ENCODE results near the gene TENM4. TPM values are rescaled to one million over a fixed set of nuclear protein-coding genes. Genes with fewer than 3 reads are reported as not detected.

TENM4 gene
- total RNA-seq, 1 donor from 2014 or later = 43.2 TPM

GRCh38 chr11:78790784-78791183 lies 650.0 kb downstream of the TENM4 start:
- H3K27ac Mint-ChIP-seq (ENCODE audit: unreplicated experiment) = no peak overlapping the region
- TF ChIP-seq CTCF (conservative IDR thresholded peaks at IDR 0.05) = no peak
- no peaks in the 10 kb centered on the region for H3K4me1 Mint-ChIP-seq
- H3K27me3 Mint-ChIP-seq (ENCODE audit: low read depth) = no peaks in the 10 kb centered on the region
- H3K9me3 Mint-ChIP-seq = no peaks in the 10 kb centered on the region
- H3K36me3 Mint-ChIP-seq (ENCODE audit: low read depth) = peaks cover 6% of the 10 kb centered on the region
- no peak overlapping the region for H3K4me3 Mint-ChIP-seq
- no peak for DNase-seq (ENCODE audit: low read depth, low spot score)

GRCh38 chr11:78789375-78789774 lies 651.5 kb downstream of the TENM4 start:
- no peak for TF ChIP-seq CTCF (conservative IDR thresholded peaks at IDR 0.05)
- Mint-ChIP-seq H3K4me3 (no peak overlapping the region), H3K4me1 (peaks cover 9% of the 10 kb centered on the region), H3K27ac (ENCODE audit: unreplicated experiment) (no peak overlapping the region), H3K9me3 (no peaks in the 10 kb centered on the region), H3K27me3 (ENCODE audit: low read depth) (no peaks in the 10 kb centered on the region), H3K36me3 (ENCODE audit: low read depth) (peaks cover 4% of the 10 kb centered on the region)
- DNase-seq (ENCODE audit: low read depth, low spot score) = no peak

- TF ChIP-seq CTCF (conservative IDR thresholded peaks at IDR 0.05) = no peak
These were observed 652.3 kb downstream of the TENM4 start for GRCh38 chr11:78788533-78788932.

GRCh38 chr11:78787696-78788095 lies 653.1 kb downstream of the TENM4 start:
- no peak for TF ChIP-seq CTCF (conservative IDR thresholded peaks at IDR 0.05)
- no peaks in the 10 kb centered on the region for H3K9me3 Mint-ChIP-seq
- DNase-seq (ENCODE audit: low read depth, low spot score) = no peak
- H3K27me3 Mint-ChIP-seq (ENCODE audit: low read depth) = no peaks in the 10 kb centered on the region
- H3K36me3 Mint-ChIP-seq (ENCODE audit: low read depth) = no peaks in the 10 kb centered on the region
- H3K4me1 Mint-ChIP-seq = peaks cover 18% of the 10 kb centered on the region
- no peak overlapping the region for H3K4me3 Mint-ChIP-seq
- no peak overlapping the region for H3K27ac Mint-ChIP-seq (ENCODE audit: unreplicated experiment)

More at GRCh38 chr11:78788533-78788932, 652.3 kb downstream of the TENM4 start:
- no peak for DNase-seq (ENCODE audit: low read depth, low spot score)
- H3K36me3 Mint-ChIP-seq (ENCODE audit: low read depth) = no peaks in the 10 kb centered on the region
- H3K4me3 Mint-ChIP-seq = no peak overlapping the region
- no peaks in the 10 kb centered on the region for H3K27me3 Mint-ChIP-seq (ENCODE audit: low read depth)
- H3K27ac Mint-ChIP-seq (ENCODE audit: unreplicated experiment) = no peak overlapping the region
- no peaks in the 10 kb centered on the region for H3K9me3 Mint-ChIP-seq
- peaks cover 17% of the 10 kb centered on the region for H3K4me1 Mint-ChIP-seq

- no peak overlapping the region for H3K27ac Mint-ChIP-seq (ENCODE audit: unreplicated experiment)
- H3K4me3 Mint-ChIP-seq = no peak overlapping the region
These were observed 654.1 kb downstream of the TENM4 start for GRCh38 chr11:78786746-78787145.

More at GRCh38 chr11:78786746-78787145, 654.1 kb downstream of the TENM4 start:
- Mint-ChIP-seq H3K27me3 (ENCODE audit: low read depth) (no peaks in the 10 kb centered on the region), H3K9me3 (no peaks in the 10 kb centered on the region), H3K36me3 (ENCODE audit: low read depth) (no peaks in the 10 kb centered on the region), H3K4me1 (peaks cover 18% of the 10 kb centered on the region)
- no peak for TF ChIP-seq CTCF (conservative IDR thresholded peaks at IDR 0.05)
- DNase-seq (ENCODE audit: low read depth, low spot score) = no peak
